ENCODE measurements around the gene ITPR2.

GRCh38 chr12:26732005-26732908 is 100.7 kb downstream of the ITPR2 start:
- TF ChIP-seq, protein P1, sequence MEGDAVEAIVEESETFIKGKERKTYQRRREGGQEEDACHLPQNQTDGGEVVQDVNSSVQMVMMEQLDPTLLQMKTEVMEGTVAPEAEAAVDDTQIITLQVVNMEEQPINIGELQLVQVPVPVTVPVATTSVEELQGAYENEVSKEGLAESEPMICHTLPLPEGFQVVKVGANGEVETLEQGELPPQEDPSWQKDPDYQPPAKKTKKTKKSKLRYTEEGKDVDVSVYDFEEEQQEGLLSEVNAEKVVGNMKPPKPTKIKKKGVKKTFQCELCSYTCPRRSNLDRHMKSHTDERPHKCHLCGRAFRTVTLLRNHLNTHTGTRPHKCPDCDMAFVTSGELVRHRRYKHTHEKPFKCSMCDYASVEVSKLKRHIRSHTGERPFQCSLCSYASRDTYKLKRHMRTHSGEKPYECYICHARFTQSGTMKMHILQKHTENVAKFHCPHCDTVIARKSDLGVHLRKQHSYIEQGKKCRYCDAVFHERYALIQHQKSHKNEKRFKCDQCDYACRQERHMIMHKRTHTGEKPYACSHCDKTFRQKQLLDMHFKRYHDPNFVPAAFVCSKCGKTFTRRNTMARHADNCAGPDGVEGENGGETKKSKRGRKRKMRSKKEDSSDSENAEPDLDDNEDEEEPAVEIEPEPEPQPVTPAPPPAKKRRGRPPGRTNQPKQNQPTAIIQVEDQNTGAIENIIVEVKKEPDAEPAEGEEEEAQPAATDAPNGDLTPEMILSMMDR (IDR thresholded peaks at IDR 0.05): no peak
- TF ChIP-seq POLR2A (IDR thresholded peaks at IDR 0.05): no peak

All from adrenal gland (tissue), 5 donors.